CD14-positive monocyte (primary cell): Measurements from ENCODE around the gene TIFAB. TPM values are rescaled to one million over a fixed set of nuclear protein-coding genes. Genes with fewer than 3 reads are reported as not detected.

Experiments used
- DNase-seq, 3 donors: peaks; one replicate each; pipeline ENCODE4 v3.0.0-alpha.2; 2011 to 2022
- H2AFZ ChIP-seq: 2 replicates; pipeline ENCODE4 v1.6.0; 2012; ENCODE audit warnings: mild to moderate bottlenecking, low read depth, low read length, inconsistent platforms; ENCODE audit not compliant: insufficient read depth, poor library complexity, severe bottlenecking
- H3K27ac ChIP-seq, 2 donors: 1 replicate in 1 of 2; 2 replicates in 1 of 2; pipeline ENCODE4 v1.5.1; 2012 to 2013; ENCODE audit warnings: low read length in 2 of 2, control low read depth in 1 of 2, inconsistent platforms in 1 of 2, low read depth in 1 of 2, mild to moderate bottlenecking in 1 of 2
- H3K27me3 ChIP-seq, 2 donors: one replicate each; pipeline versions ENCODE4 v1.6.0 to v1.6.1; 2011 to 2013; ENCODE audit warnings: low read length in 2 of 2; ENCODE audit not compliant: control insufficient read depth in 2 of 2, insufficient read depth in 2 of 2
- H3K36me3 ChIP-seq, 2 donors: replicated peaks in 1 of 2; 1 replicate in 1 of 2; 2 replicates in 1 of 2; pipeline versions ENCODE4 v1.5.1 to v1.6.1; 2012 to 2013; ENCODE audit warnings: low read length in 2 of 2, control low read depth in 1 of 2, inconsistent platforms in 1 of 2, mild to moderate bottlenecking in 1 of 2; ENCODE audit not compliant: insufficient read depth in 2 of 2, control insufficient read depth in 1 of 2
- H3K4me1 ChIP-seq, 2 donors: 1 replicate in 1 of 2; 2 replicates in 1 of 2; pipeline versions ENCODE4 v1.5.1 to v1.6.1; 2012 to 2013; ENCODE audit warnings: low read length in 2 of 2, control low read depth in 1 of 2, inconsistent platforms in 1 of 2, mild to moderate bottlenecking in 1 of 2, moderate library complexity in 1 of 2; ENCODE audit not compliant: insufficient read depth in 2 of 2, control insufficient read depth in 1 of 2
- H3K4me2 ChIP-seq: replicated peaks from 2 replicates; pipeline ENCODE3; 2012; ENCODE audit warnings: low read length, moderate library complexity, mild to moderate bottlenecking; ENCODE audit not compliant: poor library complexity, severe bottlenecking; ENCODE audit errors: extremely low read depth
- H3K4me3 ChIP-seq, 3 experiments: fragments of 200-600 bp in 1 of 3; sonication (generic) in 1 of 3; replicated peaks in 1 of 3; 1 replicate in 2 of 3; 2 replicates in 1 of 3; pipeline ENCODE4 v1.5.1; 2011 to 2013; ENCODE audit warnings: low read length in 3 of 3, mild to moderate bottlenecking in 3 of 3, control low read depth in 2 of 3, low read depth in 2 of 3, inconsistent platforms in 1 of 3, moderate library complexity in 1 of 3
- H3K79me2 ChIP-seq: 2 replicates; pipeline ENCODE4 v1.6.0; 2012; ENCODE audit warnings: mild to moderate bottlenecking, control low read depth, inconsistent platforms, low read length, moderate library complexity; ENCODE audit not compliant: insufficient read depth
- H3K9ac ChIP-seq: 2 replicates; pipeline ENCODE4 v1.6.0; 2017; ENCODE audit warnings: low read length, mild to moderate bottlenecking; ENCODE audit not compliant: insufficient read depth, poor library complexity, severe bottlenecking
- H3K9me3 ChIP-seq, 2 donors: replicated peaks in 1 of 2; 1 replicate in 1 of 2; 2 replicates in 1 of 2; pipeline versions ENCODE4 v1.5.1 to v1.6.1; 2012 to 2013; ENCODE audit warnings: low read length in 2 of 2, control low read depth in 1 of 2; ENCODE audit not compliant: control insufficient read depth in 1 of 2, insufficient read depth in 1 of 2
- H4K20me1 ChIP-seq: 2 replicates; pipeline ENCODE4 v1.6.0; 2012; ENCODE audit warnings: mild to moderate bottlenecking, low read length, control low read depth, moderate library complexity; ENCODE audit not compliant: insufficient read depth
- H3K27ac Mint-ChIP-seq, 7 donors: one replicate each; pipeline ENCODE4 v1.8.0; 2020; ENCODE audit warnings: mild to moderate bottlenecking in 7 of 7, mixed read lengths in 7 of 7, moderate library complexity in 6 of 7, inconsistent platforms in 2 of 7
- H3K27me3 Mint-ChIP-seq, 3 donors: one replicate each; pipeline ENCODE4 v1.8.0; 2021 to 2022; ENCODE audit warnings: low read depth in 3 of 3, mild to moderate bottlenecking in 3 of 3, mixed read lengths in 3 of 3, moderate library complexity in 3 of 3, inconsistent platforms in 1 of 3
- H3K36me3 Mint-ChIP-seq, 2 donors: one replicate each; pipeline ENCODE4 v1.8.0; 2020; ENCODE audit warnings: mixed read lengths in 2 of 2, inconsistent platforms in 1 of 2, mild to moderate bottlenecking in 1 of 2
- H3K4me1 Mint-ChIP-seq: one replicate; pipeline ENCODE4 v1.8.0; 2020; ENCODE audit warnings: mild to moderate bottlenecking, mixed read lengths
- H3K4me3 Mint-ChIP-seq, 2 donors: one replicate each; pipeline ENCODE4 v1.8.0; 2020; ENCODE audit warnings: mild to moderate bottlenecking in 2 of 2, mixed read lengths in 2 of 2, moderate library complexity in 1 of 2
- H3K9me3 Mint-ChIP-seq, 7 donors: one replicate each; pipeline ENCODE4 v1.8.0; 2020 to 2022; ENCODE audit warnings: mixed read lengths in 7 of 7, mild to moderate bottlenecking in 6 of 7, moderate library complexity in 6 of 7, inconsistent platforms in 2 of 7
- CTCF ChIP-seq: fragments of 200-600 bp; IDR thresholded peaks from one replicate; pipeline ENCODE4 v1.8.0; 2022; ENCODE audit warnings: antibody characterized with exemption, mild to moderate bottlenecking
- WGBS: methylation state at CpG from one replicate; pipeline ENCODE4 v1.1.5; 2013; ENCODE audit warnings: missing lambda C conversion rate; ENCODE audit not compliant: insufficient coverage; 5-methylcytosine and 5-hydroxymethylcytosine counted together
- intact Hi-C, 2 donors: fragments of 100-400 bp; cut with micrococcal nuclease; formaldehyde crosslinking; loops; one replicate each; pipeline versions ENCODE4 v1.15.0 to v1.15.1; 2023
- polyA plus RNA-seq, 3 donors: library from polyadenylated mRNA; depleted of rRNA in 1 of 3; unstranded in 2 of 3; stranded (reverse) in 1 of 3; fragments of 300-500 nt in 2 of 3; fragments of >200 nt in 1 of 3; fragmentation: Illumina TruSeq in 2 of 3; gene quantifications; 1 replicate in 2 of 3; 2 replicates in 1 of 3; pipeline ENCODE4 v1.2.3, GENCODE V29; 2012 to 2021

The TIFAB gene
- polyA plus RNA-seq, 3 donors: 0.29 to 0.71 (median 0.50) TPM

GRCh38 chr5:135460246-135461033 is 8.3 kb upstream of the TIFAB start:
- Histone ChIP-seq H3K4me3 (no peak overlapping the region), H3K36me3 (no peaks in the 10 kb centered on the region), H4K20me1 (no peaks in the 10 kb centered on the region), H3K27ac (no peak overlapping the region), H3K4me2 (no peak overlapping the region), H3K27me3 (peaks cover 0 to 12% of the 10 kb centered on the region in 2 donors), H3K79me2 (no peaks in the 10 kb centered on the region), H2AFZ (no peak overlapping the region), H3K9me3 (no peaks in the 10 kb centered on the region), H3K9ac (no peak overlapping the region), H3K4me1 (peaks cover 29 to 31% of the 10 kb centered on the region in 2 donors)
- peaks cover 8 to 26% (median 15%) of the 10 kb centered on the region in 3 donors for H3K27me3 Mint-ChIP-seq
- no peak for DNase-seq
- peaks cover 31% of the 10 kb centered on the region for H3K4me1 Mint-ChIP-seq
- no peaks in the 10 kb centered on the region for H3K9me3 Mint-ChIP-seq
- TF ChIP-seq CTCF: no peak
- H3K4me3 Mint-ChIP-seq: no peak overlapping the region
- WGBS: 71% methylated on average over 9 of the region's 11 CpGs
- no peaks in the 10 kb centered on the region for H3K36me3 Mint-ChIP-seq
- intact Hi-C loops: no loop called here
- peak overlapping the region in 1 of 7 donors; percentile 65 for H3K27ac Mint-ChIP-seq

GRCh38 chr5:135458921-135459331 is 6.8 kb upstream of the TIFAB start:
- Histone ChIP-seq H3K9me3 (no peaks in the 10 kb centered on the region), H3K79me2 (no peaks in the 10 kb centered on the region), H3K4me2 (no peak overlapping the region), H3K27me3 (peaks cover 0 to 3% of the 10 kb centered on the region in 2 donors), H2AFZ (peak overlapping the region; percentile 4), H4K20me1 (no peaks in the 10 kb centered on the region), H3K4me1 (peaks cover 36 to 38% of the 10 kb centered on the region in 2 donors), H3K36me3 (no peaks in the 10 kb centered on the region), H3K4me3 (no peak overlapping the region), H3K27ac (no peak overlapping the region), H3K9ac (no peak overlapping the region)
- Mint-ChIP-seq H3K36me3 (peaks cover 0 to 4% of the 10 kb centered on the region in 2 donors), H3K27me3 (peaks cover 2 to 17% (median 5%) of the 10 kb centered on the region in 3 donors), H3K9me3 (no peaks in the 10 kb centered on the region), H3K4me3 (no peak overlapping the region), H3K4me1 (peaks cover 38% of the 10 kb centered on the region), H3K27ac (peak overlapping the region in 1 of 7 donors; percentile 76)
- intact Hi-C loops: loop anchor here (5.0 kb wide), 2 partner anchors 37 to 62 kb away; partner anchors contain the start of gene MACROH2A1 (in 2 of the 2)
- DNase-seq: no peak
- no peak for TF ChIP-seq CTCF
- WGBS: 57% methylated on average over 5 of the region's 5 CpGs
